ENCODE measurements around the gene IL18RAP.

IL18RAP gene

DNA sequence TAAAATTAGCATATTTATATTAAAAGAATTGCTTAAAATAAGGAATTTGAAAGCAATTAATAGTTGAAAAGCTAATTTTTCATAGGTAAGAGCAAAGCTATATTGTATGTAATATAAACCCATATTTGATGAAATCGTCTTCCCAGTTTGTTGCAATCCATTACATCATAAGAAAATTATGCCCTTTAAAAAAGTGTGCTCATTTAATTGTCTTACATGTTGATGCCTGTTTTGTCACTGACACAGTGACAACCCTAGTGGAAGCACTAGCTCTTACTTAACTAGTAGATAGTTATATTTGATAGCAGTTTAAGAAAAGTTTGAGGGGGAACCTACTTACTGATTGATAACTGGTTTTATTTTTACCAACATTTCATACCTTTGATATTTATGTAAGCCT lies 30.0 kb upstream of the IL18RAP start:
- TF ChIP-seq CSDC2 (CRISPR knock-in tag; IDR thresholded peaks at IDR 0.05) (no peak), ESRRG (CRISPR knock-in tag; IDR thresholded peaks at IDR 0.05) (no peak), SNAI2 (CRISPR knock-in tag; IDR thresholded peaks at IDR 0.05) (no peak), ARNTL (CRISPR knock-in tag; IDR thresholded peaks at IDR 0.05; ENCODE audit: borderline replicate concordance, low read depth) (no peak), PPARA (CRISPR knock-in tag; IDR thresholded peaks at IDR 0.05; ENCODE audit: borderline replicate concordance) (no peak), ZNF8 (CRISPR knock-in tag; IDR thresholded peaks at IDR 0.05) (no peak), TCF4 (CRISPR knock-in tag; IDR thresholded peaks at IDR 0.05; ENCODE audit: borderline replicate concordance) (no peak), OSR1 (CRISPR knock-in tag; IDR thresholded peaks at IDR 0.05) (no peak), TOX (CRISPR knock-in tag; IDR thresholded peaks at IDR 0.05; ENCODE audit: borderline replicate concordance) (no peak), ZNF70 (CRISPR knock-in tag; IDR thresholded peaks at IDR 0.05) (no peak), BACH2 (CRISPR knock-in tag; IDR thresholded peaks at IDR 0.05; ENCODE audit: borderline replicate concordance) (no peak), ZNF565 (CRISPR knock-in tag; conservative IDR thresholded peaks at IDR 0.05; ENCODE audit: low read depth) (no peak), GLIS3 (CRISPR knock-in tag; IDR thresholded peaks at IDR 0.05) (no peak), ZC3H10 (CRISPR knock-in tag; IDR thresholded peaks at IDR 0.05) (no peak), RARB (CRISPR knock-in tag; IDR thresholded peaks at IDR 0.05) (no peak)
- TF ChIP-seq, protein P1, sequence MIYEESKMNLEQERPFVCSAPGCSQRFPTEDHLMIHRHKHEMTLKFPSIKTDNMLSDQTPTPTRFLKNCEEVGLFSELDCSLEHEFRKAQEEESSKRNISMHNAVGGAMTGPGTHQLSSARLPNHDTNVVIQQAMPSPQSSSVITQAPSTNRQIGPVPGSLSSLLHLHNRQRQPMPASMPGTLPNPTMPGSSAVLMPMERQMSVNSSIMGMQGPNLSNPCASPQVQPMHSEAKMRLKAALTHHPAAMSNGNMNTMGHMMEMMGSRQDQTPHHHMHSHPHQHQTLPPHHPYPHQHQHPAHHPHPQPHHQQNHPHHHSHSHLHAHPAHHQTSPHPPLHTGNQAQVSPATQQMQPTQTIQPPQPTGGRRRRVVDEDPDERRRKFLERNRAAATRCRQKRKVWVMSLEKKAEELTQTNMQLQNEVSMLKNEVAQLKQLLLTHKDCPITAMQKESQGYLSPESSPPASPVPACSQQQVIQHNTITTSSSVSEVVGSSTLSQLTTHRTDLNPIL (CRISPR knock-in tag; IDR thresholded peaks at IDR 0.05; ENCODE audit: low read depth) = no peak
- TF ChIP-seq, protein P2, sequence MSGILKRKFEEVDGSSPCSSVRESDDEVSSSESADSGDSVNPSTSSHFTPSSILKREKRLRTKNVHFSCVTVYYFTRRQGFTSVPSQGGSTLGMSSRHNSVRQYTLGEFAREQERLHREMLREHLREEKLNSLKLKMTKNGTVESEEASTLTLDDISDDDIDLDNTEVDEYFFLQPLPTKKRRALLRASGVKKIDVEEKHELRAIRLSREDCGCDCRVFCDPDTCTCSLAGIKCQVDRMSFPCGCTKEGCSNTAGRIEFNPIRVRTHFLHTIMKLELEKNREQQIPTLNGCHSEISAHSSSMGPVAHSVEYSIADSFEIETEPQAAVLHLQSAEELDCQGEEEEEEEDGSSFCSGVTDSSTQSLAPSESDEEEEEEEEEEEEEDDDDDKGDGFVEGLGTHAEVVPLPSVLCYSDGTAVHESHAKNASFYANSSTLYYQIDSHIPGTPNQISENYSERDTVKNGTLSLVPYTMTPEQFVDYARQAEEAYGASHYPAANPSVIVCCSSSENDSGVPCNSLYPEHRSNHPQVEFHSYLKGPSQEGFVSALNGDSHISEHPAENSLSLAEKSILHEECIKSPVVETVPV (CRISPR knock-in tag; IDR thresholded peaks at IDR 0.05) = no peak
- TF ChIP-seq, protein P3, sequence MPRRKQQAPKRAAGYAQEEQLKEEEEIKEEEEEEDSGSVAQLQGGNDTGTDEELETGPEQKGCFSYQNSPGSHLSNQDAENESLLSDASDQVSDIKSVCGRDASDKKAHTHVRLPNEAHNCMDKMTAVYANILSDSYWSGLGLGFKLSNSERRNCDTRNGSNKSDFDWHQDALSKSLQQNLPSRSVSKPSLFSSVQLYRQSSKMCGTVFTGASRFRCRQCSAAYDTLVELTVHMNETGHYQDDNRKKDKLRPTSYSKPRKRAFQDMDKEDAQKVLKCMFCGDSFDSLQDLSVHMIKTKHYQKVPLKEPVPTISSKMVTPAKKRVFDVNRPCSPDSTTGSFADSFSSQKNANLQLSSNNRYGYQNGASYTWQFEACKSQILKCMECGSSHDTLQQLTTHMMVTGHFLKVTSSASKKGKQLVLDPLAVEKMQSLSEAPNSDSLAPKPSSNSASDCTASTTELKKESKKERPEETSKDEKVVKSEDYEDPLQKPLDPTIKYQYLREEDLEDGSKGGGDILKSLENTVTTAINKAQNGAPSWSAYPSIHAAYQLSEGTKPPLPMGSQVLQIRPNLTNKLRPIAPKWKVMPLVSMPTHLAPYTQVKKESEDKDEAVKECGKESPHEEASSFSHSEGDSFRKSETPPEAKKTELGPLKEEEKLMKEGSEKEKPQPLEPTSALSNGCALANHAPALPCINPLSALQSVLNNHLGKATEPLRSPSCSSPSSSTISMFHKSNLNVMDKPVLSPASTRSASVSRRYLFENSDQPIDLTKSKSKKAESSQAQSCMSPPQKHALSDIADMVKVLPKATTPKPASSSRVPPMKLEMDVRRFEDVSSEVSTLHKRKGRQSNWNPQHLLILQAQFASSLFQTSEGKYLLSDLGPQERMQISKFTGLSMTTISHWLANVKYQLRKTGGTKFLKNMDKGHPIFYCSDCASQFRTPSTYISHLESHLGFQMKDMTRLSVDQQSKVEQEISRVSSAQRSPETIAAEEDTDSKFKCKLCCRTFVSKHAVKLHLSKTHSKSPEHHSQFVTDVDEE (CRISPR knock-in tag; IDR thresholded peaks at IDR 0.05) = no peak
- TF ChIP-seq, protein P4, sequence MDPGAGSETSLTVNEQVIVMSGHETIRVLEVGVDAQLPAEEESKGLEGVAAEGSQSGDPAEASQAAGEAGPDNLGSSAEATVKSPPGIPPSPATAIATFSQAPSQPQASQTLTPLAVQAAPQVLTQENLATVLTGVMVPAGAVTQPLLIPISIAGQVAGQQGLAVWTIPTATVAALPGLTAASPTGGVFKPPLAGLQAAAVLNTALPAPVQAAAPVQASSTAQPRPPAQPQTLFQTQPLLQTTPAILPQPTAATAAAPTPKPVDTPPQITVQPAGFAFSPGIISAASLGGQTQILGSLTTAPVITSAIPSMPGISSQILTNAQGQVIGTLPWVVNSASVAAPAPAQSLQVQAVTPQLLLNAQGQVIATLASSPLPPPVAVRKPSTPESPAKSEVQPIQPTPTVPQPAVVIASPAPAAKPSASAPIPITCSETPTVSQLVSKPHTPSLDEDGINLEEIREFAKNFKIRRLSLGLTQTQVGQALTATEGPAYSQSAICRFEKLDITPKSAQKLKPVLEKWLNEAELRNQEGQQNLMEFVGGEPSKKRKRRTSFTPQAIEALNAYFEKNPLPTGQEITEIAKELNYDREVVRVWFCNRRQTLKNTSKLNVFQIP (CRISPR knock-in tag; IDR thresholded peaks at IDR 0.05; ENCODE audit: borderline replicate concordance, low read depth) = no peak
- ATAC-seq = no peak

DNA sequence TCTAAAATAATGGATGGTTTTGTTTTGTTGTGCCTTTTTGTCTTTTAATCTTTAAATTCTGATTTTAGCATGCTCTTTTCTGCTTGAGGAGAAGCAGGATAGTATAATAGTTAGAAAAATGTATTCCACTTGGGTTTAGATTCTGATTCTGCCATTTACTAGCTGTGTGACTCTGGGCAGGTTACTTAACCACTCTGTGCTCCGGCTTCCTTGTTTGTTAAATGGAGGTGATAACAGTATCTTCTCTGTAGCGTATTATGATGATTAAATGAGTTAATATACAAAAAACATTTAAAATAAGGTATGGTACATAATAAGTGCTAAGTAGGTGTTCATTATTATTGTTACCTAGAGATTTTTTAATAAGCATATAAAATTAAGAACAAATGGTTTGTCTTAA lies 26.9 kb upstream of the IL18RAP start:
- no peak for ATAC-seq
- TF ChIP-seq ZFP30 (CRISPR knock-in tag; IDR thresholded peaks at IDR 0.05) (no peak), GLIS3 (CRISPR knock-in tag; IDR thresholded peaks at IDR 0.05) (no peak), ZC3H10 (CRISPR knock-in tag; IDR thresholded peaks at IDR 0.05) (no peak), ZNF8 (CRISPR knock-in tag; IDR thresholded peaks at IDR 0.05) (no peak), BACH2 (CRISPR knock-in tag; IDR thresholded peaks at IDR 0.05; ENCODE audit: borderline replicate concordance) (no peak), CSDC2 (CRISPR knock-in tag; IDR thresholded peaks at IDR 0.05) (no peak), OSR1 (CRISPR knock-in tag; IDR thresholded peaks at IDR 0.05) (no peak), ZNF70 (CRISPR knock-in tag; IDR thresholded peaks at IDR 0.05) (no peak), ZNF565 (CRISPR knock-in tag; conservative IDR thresholded peaks at IDR 0.05; ENCODE audit: low read depth) (no peak), ESRRG (CRISPR knock-in tag; IDR thresholded peaks at IDR 0.05) (no peak), ARNTL (CRISPR knock-in tag; IDR thresholded peaks at IDR 0.05; ENCODE audit: borderline replicate concordance, low read depth) (no peak), PPARA (CRISPR knock-in tag; IDR thresholded peaks at IDR 0.05; ENCODE audit: borderline replicate concordance) (no peak), TOX (CRISPR knock-in tag; IDR thresholded peaks at IDR 0.05; ENCODE audit: borderline replicate concordance) (no peak)
- TF ChIP-seq, protein P2 (CRISPR knock-in tag; IDR thresholded peaks at IDR 0.05) = no peak
- TF ChIP-seq, protein P1 (CRISPR knock-in tag; IDR thresholded peaks at IDR 0.05; ENCODE audit: low read depth) = no peak
- TF ChIP-seq, protein P5, sequence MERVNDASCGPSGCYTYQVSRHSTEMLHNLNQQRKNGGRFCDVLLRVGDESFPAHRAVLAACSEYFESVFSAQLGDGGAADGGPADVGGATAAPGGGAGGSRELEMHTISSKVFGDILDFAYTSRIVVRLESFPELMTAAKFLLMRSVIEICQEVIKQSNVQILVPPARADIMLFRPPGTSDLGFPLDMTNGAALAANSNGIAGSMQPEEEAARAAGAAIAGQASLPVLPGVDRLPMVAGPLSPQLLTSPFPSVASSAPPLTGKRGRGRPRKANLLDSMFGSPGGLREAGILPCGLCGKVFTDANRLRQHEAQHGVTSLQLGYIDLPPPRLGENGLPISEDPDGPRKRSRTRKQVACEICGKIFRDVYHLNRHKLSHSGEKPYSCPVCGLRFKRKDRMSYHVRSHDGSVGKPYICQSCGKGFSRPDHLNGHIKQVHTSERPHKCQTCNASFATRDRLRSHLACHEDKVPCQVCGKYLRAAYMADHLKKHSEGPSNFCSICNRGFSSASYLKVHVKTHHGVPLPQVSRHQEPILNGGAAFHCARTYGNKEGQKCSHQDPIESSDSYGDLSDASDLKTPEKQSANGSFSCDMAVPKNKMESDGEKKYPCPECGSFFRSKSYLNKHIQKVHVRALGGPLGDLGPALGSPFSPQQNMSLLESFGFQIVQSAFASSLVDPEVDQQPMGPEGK (CRISPR knock-in tag; IDR thresholded peaks at IDR 0.05; ENCODE audit: borderline replicate concordance) = no peak
- TF ChIP-seq, protein P3 (CRISPR knock-in tag; IDR thresholded peaks at IDR 0.05) = no peak

Data from SK-N-SH treated with all-trans-retinoic acid at 6 μM for 48 hours (cell line).